Measurements from ENCODE around the gene CANX. TPM values are rescaled to one million over a fixed set of nuclear protein-coding genes. Genes with fewer than 3 reads are reported as not detected.

The CANX gene
- total and polyA plus RNA-seq, 7 donors: 58.3 to 278 (median 254) TPM

DNA sequence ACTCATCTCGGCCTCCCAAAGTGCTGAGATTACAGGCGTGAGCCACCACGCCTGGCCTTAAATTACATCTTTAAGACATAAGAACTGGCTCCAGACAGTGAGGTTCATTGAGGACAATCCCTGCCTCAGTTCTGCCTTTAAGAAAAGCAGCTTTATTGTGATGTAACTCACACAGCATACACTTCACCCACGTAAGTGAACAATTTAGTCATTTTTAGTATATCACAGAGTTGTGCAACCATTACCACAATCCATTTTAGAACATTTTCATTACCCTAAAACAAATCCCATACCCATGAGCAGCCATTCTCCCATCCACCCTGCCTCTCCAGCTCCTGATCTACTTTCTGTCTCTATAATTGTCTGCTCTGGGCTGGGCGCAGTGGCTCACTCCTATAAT is 71.0 kb downstream of the CANX start:
- H3K9me3 ChIP-seq: no peaks in the 10 kb centered on the region
- no peak overlapping the region for H3K27ac ChIP-seq
- peaks cover 36 to 93% (median 66%) of the 10 kb centered on the region in 4 donors for H3K36me3 ChIP-seq
- no peak for DNase-seq
- peaks cover 0 to 32% (median 23%) of the 10 kb centered on the region in 4 donors for H3K4me1 ChIP-seq
- intact Hi-C loops (cut with DNase I): no loop called here
- WGBS, 2 donors: 85 to 96% methylated on average over 5 of the region's 5 CpGs
- TF ChIP-seq EP300 (IDR thresholded peaks at IDR 0.05) (no peak), POLR2AphosphoS5 (IDR thresholded peaks at IDR 0.05) (no peak), POLR2A (IDR thresholded peaks at IDR 0.05) (no peak)
- TF ChIP-seq, protein P1, sequence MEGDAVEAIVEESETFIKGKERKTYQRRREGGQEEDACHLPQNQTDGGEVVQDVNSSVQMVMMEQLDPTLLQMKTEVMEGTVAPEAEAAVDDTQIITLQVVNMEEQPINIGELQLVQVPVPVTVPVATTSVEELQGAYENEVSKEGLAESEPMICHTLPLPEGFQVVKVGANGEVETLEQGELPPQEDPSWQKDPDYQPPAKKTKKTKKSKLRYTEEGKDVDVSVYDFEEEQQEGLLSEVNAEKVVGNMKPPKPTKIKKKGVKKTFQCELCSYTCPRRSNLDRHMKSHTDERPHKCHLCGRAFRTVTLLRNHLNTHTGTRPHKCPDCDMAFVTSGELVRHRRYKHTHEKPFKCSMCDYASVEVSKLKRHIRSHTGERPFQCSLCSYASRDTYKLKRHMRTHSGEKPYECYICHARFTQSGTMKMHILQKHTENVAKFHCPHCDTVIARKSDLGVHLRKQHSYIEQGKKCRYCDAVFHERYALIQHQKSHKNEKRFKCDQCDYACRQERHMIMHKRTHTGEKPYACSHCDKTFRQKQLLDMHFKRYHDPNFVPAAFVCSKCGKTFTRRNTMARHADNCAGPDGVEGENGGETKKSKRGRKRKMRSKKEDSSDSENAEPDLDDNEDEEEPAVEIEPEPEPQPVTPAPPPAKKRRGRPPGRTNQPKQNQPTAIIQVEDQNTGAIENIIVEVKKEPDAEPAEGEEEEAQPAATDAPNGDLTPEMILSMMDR (IDR thresholded peaks at IDR 0.05): no peak
- no peak overlapping the region for H3K4me3 ChIP-seq
- H3K27me3 ChIP-seq: no peaks in the 10 kb centered on the region

DNA sequence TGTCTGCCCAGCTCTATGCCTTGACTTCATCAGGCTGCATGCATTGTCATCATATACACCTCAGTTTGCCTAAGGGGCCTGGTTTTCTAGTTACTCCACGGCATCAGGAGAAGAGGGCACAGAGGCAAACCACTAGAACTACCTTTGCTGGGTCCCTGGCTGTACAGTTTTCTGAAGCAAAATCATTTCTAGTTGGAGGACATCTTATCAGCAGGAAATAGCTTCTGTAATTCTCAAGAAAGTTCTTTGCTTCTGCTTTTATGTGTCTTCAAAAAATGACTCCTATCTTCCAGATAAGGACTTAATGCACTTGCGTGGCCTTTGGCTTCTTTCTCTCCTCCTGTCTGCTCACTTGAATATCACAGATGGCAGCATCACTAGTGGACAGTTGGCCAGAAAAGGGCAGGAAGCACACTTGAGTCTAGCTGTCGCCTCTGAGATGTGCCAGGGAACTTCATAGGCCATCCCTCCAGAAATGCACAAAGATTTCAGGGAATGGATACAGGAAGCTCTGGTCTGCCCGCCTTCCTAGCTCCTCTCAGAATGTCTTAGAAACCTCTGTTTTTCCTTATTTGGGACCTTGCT is 72.6 kb downstream of the CANX start:
- intact Hi-C loops (cut with DNase I): no loop called here
- H3K27me3 ChIP-seq: no peaks in the 10 kb centered on the region
- TF ChIP-seq, protein P1 (IDR thresholded peaks at IDR 0.05): no peak
- TF ChIP-seq POLR2A (IDR thresholded peaks at IDR 0.05): no peak
- TF ChIP-seq POLR2AphosphoS5 (IDR thresholded peaks at IDR 0.05): no peak
- no peak for TF ChIP-seq EP300 (IDR thresholded peaks at IDR 0.05)
- H3K4me1 ChIP-seq: peaks cover 0 to 15% (median 7%) of the 10 kb centered on the region in 4 donors
- no peak for DNase-seq
- H3K27ac ChIP-seq: no peak overlapping the region
- no peaks in the 10 kb centered on the region for H3K9me3 ChIP-seq
- H3K4me3 ChIP-seq: no peak overlapping the region
- 92 to 95% methylated on average over 4 of the region's 4 CpGs for WGBS, 2 donors
- H3K36me3 ChIP-seq: peaks cover 29 to 96% (median 72%) of the 10 kb centered on the region in 4 donors

DNA sequence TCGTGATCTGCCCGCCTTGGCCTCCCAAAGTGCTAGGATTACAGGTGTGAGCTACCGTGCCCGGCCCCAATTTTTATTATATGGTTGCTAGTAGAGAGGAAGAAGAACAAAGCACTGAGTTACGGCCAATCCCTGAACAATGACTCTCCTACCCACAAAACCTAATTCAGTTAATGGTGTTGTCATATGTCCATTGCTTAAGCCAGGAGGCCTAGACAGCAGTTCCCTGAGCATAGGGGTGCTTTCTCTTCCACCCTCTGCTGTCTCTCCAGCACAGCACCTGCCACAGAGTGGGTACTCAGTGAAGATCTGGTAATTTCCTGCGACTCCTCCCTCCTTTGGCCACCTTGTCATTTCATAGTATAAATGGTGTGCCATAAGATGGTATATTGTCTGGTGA is 73.6 kb downstream of the CANX start:
- peaks cover 0 to 6% (median 0%) of the 10 kb centered on the region in 4 donors for H3K4me1 ChIP-seq

DNA sequence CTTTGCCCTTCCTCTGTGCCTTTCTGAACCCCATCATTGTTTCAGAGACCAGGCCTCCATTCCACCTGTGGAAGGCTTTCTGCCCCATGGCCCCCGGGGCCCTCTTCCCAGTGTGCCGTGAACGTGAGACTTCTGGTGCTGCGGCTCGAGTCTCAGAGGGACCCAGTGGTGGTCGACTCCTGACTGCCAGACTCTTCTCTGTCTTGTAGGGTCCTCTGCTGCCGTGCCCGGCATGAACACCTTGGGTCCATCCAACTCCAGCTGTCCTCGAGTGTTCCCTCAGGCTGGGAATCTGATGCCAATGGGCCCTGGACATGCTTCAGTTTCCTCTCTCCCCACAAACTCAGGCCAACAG is 74.9 kb downstream of the CANX start:
- Histone ChIP-seq H3K36me3 (peaks cover 29 to 97% (median 79%) of the 10 kb centered on the region in 4 donors), H3K9me3 (no peaks in the 10 kb centered on the region), H3K4me1 (peaks cover 0 to 3% (median 0%) of the 10 kb centered on the region in 4 donors), H3K27ac (no peak overlapping the region), H3K4me3 (no peak overlapping the region), H3K27me3 (no peaks in the 10 kb centered on the region)
- TF ChIP-seq POLR2AphosphoS5 (IDR thresholded peaks at IDR 0.05) (no peak), EP300 (IDR thresholded peaks at IDR 0.05) (no peak), POLR2A (IDR thresholded peaks at IDR 0.05) (no peak)
- TF ChIP-seq, protein P1 (IDR thresholded peaks at IDR 0.05): no peak
- WGBS, 2 donors: 95 to 98% methylated on average over 9 of the region's 9 CpGs
- intact Hi-C loops (cut with DNase I): no loop called here
- DNase-seq: no peak

More for the DNA sequence above, 73.6 kb downstream of the CANX start:
- Histone ChIP-seq H3K36me3 (peaks cover 29 to 95% (median 72%) of the 10 kb centered on the region in 4 donors), H3K27me3 (no peaks in the 10 kb centered on the region), H3K4me3 (no peak overlapping the region), H3K27ac (no peak overlapping the region), H3K9me3 (no peaks in the 10 kb centered on the region)
- intact Hi-C loops (cut with DNase I): no loop called here
- WGBS, 2 donors: 92 to 97% methylated on average over 6 of the region's 6 CpGs
- no peak for DNase-seq
- TF ChIP-seq, protein P1 (IDR thresholded peaks at IDR 0.05): no peak
- TF ChIP-seq POLR2AphosphoS5 (IDR thresholded peaks at IDR 0.05): no peak
- no peak for TF ChIP-seq POLR2A (IDR thresholded peaks at IDR 0.05)
- no peak for TF ChIP-seq EP300 (IDR thresholded peaks at IDR 0.05)

DNA sequence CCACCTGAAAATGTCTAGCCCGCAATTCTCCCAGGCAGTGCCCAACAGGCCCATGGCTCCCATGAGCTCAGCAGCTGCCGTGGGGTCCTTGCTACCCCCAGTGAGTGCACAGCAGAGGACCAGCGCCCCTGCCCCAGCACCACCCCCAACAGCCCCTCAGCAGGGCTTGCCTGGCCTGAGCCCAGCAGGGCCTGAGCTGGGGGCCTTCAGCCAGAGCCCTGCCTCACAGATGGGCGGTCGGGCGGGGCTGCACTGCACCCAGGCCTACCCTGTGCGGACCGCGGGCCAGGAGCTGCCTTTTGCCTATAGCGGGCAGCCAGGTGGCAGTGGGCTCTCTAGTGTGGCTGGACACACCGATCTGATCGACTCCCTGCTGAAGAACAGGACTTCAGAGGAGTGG is 75.7 kb downstream of the CANX start:
- H3K4me1 ChIP-seq: no peaks in the 10 kb centered on the region
- peaks cover 29 to 95% (median 74%) of the 10 kb centered on the region in 4 donors for H3K36me3 ChIP-seq
- no peak overlapping the region for H3K27ac ChIP-seq
- H3K4me3 ChIP-seq: no peak overlapping the region
- TF ChIP-seq EP300 (IDR thresholded peaks at IDR 0.05) (no peak), POLR2AphosphoS5 (IDR thresholded peaks at IDR 0.05) (no peak), POLR2A (IDR thresholded peaks at IDR 0.05) (no peak)
- TF ChIP-seq, protein P1 (IDR thresholded peaks at IDR 0.05): no peak
- WGBS, 2 donors: 97 to 98% methylated on average over 12 of the region's 12 CpGs
- H3K9me3 ChIP-seq: no peaks in the 10 kb centered on the region
- no peaks in the 10 kb centered on the region for H3K27me3 ChIP-seq
- intact Hi-C loops (cut with DNase I): no loop called here
- DNase-seq: no peak

Measured in sigmoid colon (tissue), 7 donors.